ENCODE results near the gene PDE6B.

DNA sequence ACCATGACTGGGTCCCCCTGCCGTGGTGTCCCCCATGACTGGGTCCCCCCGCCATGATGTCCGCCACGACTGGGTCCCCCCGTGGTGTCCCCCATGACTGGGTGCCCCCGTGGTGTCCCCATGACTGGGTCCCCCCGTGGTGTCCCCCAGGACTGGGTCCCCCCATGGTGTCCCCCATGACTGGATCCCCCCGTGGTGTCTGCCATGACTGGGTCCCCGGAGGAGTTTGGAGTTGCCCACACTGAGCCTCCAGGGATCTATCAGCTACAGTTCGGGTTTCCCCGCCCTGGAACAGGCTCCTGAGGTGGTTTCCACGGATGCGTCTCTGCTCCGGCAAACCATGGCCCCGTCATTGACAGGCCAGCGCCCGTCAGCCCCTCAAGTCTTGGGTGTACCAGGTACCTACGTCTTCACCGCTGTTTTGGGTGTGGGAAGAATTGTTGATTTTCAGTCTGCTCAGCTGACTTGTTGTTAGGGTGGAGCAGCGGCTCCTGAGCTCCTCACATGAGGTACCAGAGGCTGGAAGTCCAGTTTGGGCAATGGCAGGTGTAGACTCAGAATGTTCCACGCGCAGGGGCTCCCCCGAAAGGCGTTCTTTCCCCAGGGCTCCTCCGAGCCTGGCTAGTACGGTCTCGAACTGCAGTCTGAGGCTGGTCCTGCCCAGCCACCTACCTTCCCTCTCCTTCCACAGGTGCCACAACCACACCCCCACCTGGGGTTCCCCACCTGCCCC, 8.3 kb upstream of the PDE6B start:
- TF ChIP-seq CTCF (IDR thresholded peaks at IDR 0.05) = no peak
- TF ChIP-seq POLR2A (IDR thresholded peaks at IDR 0.05) = no peak

Measured in thyroid gland (tissue), 4 donors.